ENCODE data around the gene CRYGS.

Gene CRYGS

DNA sequence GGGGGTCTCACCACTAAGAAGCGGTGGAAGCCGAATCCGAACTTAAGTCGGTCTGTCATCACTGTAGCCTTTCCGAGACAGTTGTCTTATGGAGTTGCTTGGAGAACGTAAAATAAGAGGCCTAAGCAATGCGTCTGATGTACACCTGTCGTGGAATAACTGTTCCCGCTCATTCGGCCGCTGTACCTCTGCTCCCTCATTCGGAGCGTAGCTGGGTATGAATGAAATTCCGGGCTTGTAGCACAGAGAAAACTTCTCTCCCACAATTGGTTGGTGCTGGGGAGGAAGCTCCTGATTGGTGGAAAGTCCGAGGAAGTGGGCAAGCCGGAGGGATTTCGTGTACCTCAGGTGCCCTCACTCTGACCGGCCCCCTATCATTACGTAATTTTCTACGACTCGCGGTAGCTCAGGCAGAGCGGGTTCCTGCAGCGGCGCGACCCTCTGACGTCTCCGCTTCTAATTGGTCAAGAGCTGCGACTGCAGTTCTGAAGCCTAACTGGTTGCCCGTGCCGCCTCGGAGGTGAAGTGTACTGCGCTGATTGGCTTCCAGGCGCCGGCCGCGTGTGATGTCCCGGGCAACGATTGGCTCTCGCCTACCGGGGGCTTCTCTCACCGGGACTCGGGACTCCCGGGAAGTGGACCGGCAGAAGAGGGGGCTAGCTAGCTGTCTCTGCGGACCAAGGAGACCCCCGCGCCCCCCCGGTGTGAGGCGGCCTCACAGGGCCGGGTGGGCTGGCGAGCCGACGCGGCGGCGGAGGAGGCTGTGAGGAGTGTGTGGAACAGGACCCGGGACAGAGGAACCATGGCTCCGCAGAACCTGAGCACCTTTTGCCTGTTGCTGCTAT is 26.1 kb upstream of the CRYGS start, which contains the start of gene DNAJB11 (continued):
- TF ChIP-seq, protein P1, sequence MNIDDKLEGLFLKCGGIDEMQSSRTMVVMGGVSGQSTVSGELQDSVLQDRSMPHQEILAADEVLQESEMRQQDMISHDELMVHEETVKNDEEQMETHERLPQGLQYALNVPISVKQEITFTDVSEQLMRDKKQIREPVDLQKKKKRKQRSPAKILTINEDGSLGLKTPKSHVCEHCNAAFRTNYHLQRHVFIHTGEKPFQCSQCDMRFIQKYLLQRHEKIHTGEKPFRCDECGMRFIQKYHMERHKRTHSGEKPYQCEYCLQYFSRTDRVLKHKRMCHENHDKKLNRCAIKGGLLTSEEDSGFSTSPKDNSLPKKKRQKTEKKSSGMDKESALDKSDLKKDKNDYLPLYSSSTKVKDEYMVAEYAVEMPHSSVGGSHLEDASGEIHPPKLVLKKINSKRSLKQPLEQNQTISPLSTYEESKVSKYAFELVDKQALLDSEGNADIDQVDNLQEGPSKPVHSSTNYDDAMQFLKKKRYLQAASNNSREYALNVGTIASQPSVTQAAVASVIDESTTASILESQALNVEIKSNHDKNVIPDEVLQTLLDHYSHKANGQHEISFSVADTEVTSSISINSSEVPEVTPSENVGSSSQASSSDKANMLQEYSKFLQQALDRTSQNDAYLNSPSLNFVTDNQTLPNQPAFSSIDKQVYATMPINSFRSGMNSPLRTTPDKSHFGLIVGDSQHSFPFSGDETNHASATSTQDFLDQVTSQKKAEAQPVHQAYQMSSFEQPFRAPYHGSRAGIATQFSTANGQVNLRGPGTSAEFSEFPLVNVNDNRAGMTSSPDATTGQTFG (tag by site-specific recombination; IDR thresholded peaks at IDR 0.05; ENCODE audit: borderline replicate concordance) = no peak
- TF ChIP-seq, protein P2, sequence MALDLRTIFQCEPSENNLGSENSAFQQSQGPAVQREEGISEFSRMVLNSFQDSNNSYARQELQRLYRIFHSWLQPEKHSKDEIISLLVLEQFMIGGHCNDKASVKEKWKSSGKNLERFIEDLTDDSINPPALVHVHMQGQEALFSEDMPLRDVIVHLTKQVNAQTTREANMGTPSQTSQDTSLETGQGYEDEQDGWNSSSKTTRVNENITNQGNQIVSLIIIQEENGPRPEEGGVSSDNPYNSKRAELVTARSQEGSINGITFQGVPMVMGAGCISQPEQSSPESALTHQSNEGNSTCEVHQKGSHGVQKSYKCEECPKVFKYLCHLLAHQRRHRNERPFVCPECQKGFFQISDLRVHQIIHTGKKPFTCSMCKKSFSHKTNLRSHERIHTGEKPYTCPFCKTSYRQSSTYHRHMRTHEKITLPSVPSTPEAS (tag by site-specific recombination; IDR thresholded peaks at IDR 0.05) = no peak
- TF ChIP-seq ZBTB20 (tag by site-specific recombination; IDR thresholded peaks at IDR 0.05) (peak; percentile 97), KLF7 (tag by site-specific recombination; IDR thresholded peaks at IDR 0.05; ENCODE audit: borderline replicate concordance) (no peak), ZNF214 (tag by site-specific recombination; IDR thresholded peaks at IDR 0.05; ENCODE audit: borderline replicate concordance) (no peak), GFI1B (tag by site-specific recombination; IDR thresholded peaks at IDR 0.05) (no peak), ZNF239 (tag by site-specific recombination; IDR thresholded peaks at IDR 0.05) (no peak), ZSCAN30 (tag by site-specific recombination; IDR thresholded peaks at IDR 0.05) (no peak), ZNF133 (tag by site-specific recombination; IDR thresholded peaks at IDR 0.05) (no peak), ZNF184 (tag by site-specific recombination; IDR thresholded peaks at IDR 0.05) (no peak), ZNF16 (tag by site-specific recombination; IDR thresholded peaks at IDR 0.05; ENCODE audit: low read depth) (no peak), ZNF510 (tag by site-specific recombination; IDR thresholded peaks at IDR 0.05; ENCODE audit: insufficient replicate concordance) (no peak), IKZF3 (tag by site-specific recombination; IDR thresholded peaks at IDR 0.05) (no peak), ZNF701 (tag by site-specific recombination; IDR thresholded peaks at IDR 0.05) (no peak)
- TF ChIP-seq, protein P3, sequence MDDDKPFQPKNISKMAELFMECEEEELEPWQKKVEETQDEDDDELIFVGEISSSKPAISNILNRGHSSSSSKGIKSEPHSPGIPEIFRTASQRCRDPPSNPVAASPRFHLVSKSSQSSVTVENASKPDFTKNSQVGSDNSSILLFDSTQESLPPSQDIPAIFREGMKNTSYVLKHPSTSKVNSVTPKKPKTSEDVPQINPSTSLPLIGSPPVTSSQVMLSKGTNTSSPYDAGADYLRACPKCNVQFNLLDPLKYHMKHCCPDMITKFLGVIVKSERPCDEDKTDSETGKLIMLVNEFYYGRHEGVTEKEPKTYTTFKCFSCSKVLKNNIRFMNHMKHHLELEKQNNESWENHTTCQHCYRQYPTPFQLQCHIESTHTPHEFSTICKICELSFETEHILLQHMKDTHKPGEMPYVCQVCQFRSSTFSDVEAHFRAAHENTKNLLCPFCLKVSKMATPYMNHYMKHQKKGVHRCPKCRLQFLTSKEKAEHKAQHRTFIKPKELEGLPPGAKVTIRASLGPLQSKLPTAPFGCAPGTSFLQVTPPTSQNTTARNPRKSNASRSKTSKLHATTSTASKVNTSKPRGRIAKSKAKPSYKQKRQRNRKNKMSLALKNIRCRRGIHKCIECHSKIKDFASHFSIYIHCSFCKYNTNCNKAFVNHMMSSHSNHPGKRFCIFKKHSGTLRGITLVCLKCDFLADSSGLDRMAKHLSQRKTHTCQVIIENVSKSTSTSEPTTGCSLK (tag by site-specific recombination; IDR thresholded peaks at IDR 0.05) = no peak
- TF ChIP-seq, protein P4, sequence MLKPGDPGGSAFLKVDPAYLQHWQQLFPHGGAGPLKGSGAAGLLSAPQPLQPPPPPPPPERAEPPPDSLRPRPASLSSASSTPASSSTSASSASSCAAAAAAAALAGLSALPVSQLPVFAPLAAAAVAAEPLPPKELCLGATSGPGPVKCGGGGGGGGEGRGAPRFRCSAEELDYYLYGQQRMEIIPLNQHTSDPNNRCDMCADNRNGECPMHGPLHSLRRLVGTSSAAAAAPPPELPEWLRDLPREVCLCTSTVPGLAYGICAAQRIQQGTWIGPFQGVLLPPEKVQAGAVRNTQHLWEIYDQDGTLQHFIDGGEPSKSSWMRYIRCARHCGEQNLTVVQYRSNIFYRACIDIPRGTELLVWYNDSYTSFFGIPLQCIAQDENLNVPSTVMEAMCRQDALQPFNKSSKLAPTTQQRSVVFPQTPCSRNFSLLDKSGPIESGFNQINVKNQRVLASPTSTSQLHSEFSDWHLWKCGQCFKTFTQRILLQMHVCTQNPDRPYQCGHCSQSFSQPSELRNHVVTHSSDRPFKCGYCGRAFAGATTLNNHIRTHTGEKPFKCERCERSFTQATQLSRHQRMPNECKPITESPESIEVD (tag by site-specific recombination; IDR thresholded peaks at IDR 0.05) = no peak
- TF ChIP-seq, protein P5, sequence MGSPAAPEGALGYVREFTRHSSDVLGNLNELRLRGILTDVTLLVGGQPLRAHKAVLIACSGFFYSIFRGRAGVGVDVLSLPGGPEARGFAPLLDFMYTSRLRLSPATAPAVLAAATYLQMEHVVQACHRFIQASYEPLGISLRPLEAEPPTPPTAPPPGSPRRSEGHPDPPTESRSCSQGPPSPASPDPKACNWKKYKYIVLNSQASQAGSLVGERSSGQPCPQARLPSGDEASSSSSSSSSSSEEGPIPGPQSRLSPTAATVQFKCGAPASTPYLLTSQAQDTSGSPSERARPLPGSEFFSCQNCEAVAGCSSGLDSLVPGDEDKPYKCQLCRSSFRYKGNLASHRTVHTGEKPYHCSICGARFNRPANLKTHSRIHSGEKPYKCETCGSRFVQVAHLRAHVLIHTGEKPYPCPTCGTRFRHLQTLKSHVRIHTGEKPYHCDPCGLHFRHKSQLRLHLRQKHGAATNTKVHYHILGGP (tag by site-specific recombination; IDR thresholded peaks at IDR 0.05) = no peak
- TF ChIP-seq, protein P6, sequence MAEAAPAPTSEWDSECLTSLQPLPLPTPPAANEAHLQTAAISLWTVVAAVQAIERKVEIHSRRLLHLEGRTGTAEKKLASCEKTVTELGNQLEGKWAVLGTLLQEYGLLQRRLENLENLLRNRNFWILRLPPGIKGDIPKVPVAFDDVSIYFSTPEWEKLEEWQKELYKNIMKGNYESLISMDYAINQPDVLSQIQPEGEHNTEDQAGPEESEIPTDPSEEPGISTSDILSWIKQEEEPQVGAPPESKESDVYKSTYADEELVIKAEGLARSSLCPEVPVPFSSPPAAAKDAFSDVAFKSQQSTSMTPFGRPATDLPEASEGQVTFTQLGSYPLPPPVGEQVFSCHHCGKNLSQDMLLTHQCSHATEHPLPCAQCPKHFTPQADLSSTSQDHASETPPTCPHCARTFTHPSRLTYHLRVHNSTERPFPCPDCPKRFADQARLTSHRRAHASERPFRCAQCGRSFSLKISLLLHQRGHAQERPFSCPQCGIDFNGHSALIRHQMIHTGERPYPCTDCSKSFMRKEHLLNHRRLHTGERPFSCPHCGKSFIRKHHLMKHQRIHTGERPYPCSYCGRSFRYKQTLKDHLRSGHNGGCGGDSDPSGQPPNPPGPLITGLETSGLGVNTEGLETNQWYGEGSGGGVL (tag by site-specific recombination; IDR thresholded peaks at IDR 0.05) = no peak
- TF ChIP-seq, protein P7, sequence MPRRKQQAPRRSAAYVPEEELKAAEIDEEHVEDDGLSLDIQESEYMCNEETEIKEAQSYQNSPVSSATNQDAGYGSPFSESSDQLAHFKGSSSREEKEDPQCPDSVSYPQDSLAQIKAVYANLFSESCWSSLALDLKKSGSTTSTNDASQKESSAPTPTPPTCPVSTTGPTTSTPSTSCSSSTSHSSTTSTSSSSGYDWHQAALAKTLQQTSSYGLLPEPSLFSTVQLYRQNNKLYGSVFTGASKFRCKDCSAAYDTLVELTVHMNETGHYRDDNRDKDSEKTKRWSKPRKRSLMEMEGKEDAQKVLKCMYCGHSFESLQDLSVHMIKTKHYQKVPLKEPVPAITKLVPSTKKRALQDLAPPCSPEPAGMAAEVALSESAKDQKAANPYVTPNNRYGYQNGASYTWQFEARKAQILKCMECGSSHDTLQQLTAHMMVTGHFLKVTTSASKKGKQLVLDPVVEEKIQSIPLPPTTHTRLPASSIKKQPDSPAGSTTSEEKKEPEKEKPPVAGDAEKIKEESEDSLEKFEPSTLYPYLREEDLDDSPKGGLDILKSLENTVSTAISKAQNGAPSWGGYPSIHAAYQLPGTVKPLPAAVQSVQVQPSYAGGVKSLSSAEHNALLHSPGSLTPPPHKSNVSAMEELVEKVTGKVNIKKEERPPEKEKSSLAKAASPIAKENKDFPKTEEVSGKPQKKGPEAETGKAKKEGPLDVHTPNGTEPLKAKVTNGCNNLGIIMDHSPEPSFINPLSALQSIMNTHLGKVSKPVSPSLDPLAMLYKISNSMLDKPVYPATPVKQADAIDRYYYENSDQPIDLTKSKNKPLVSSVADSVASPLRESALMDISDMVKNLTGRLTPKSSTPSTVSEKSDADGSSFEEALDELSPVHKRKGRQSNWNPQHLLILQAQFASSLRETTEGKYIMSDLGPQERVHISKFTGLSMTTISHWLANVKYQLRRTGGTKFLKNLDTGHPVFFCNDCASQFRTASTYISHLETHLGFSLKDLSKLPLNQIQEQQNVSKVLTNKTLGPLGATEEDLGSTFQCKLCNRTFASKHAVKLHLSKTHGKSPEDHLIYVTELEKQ (tag by site-specific recombination; IDR thresholded peaks at IDR 0.05; ENCODE audit: borderline replicate concordance) = no peak
- TF ChIP-seq, protein P8, sequence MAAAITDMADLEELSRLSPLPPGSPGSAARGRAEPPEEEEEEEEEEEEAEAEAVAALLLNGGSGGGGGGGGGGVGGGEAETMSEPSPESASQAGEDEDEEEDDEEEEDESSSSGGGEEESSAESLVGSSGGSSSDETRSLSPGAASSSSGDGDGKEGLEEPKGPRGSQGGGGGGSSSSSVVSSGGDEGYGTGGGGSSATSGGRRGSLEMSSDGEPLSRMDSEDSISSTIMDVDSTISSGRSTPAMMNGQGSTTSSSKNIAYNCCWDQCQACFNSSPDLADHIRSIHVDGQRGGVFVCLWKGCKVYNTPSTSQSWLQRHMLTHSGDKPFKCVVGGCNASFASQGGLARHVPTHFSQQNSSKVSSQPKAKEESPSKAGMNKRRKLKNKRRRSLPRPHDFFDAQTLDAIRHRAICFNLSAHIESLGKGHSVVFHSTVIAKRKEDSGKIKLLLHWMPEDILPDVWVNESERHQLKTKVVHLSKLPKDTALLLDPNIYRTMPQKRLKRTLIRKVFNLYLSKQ (tag by site-specific recombination; IDR thresholded peaks at IDR 0.05; ENCODE audit: borderline replicate concordance) = no peak
